ENCODE data around the gene RTEL1.
A peak's percentile ranks its signal among the peaks of the same experiment; 100 is the strongest.
"Not testable (repeated sequence)": the region's sequence is repeated elsewhere in the genome, so short reads cannot be mapped to it uniquely, and the experiment has no call there.

The RTEL1 gene

DNA sequence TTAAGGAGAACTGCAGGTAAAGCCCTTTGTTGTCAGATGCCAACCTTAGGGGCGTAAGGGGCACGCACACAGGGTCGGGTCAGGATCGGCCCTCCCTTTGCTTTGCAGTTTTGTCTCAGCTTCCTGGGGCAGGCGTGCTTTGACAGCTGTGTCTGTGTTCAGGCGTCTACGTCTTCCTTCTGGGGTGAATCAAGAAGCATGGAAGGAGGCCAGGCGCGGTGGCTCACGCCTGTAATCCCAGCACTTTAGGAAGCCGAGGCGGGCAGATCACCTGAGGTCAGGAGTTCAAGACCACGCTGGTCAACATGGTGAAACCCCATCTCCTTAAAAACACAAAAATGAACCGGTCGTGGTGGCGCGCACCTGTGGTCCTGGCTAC is 51.0 kb downstream of the RTEL1 start:
- no peak for TF ChIP-seq CTCF (IDR thresholded peaks at IDR 0.05; ENCODE audit: low read depth, low read length)
- peak overlapping the region; percentile 77 for H3K4me3 ChIP-seq (ENCODE audit: low read depth, low read length)
- no peak for DNase-seq
- no peaks in the 10 kb centered on the region; the same call in 1 of the 2 replicates for H3K4me1 ChIP-seq
- H3K27me3 ChIP-seq, result no peaks in the 10 kb centered on the region
- no peaks in the 10 kb centered on the region for H3K9me3 ChIP-seq
- H3K36me3 ChIP-seq, result peaks cover 61% of the 10 kb centered on the region

- no peak for DNase-seq
- Histone ChIP-seq H3K4me3 (ENCODE audit: low read depth, low read length) (no peak overlapping the region), H3K9me3 (no peaks in the 10 kb centered on the region; the same call in 1 of the 2 replicates), H3K4me1 (no peaks in the 10 kb centered on the region; the same call in 1 of the 2 replicates), H3K27me3 (no peaks in the 10 kb centered on the region), H3K36me3 (peaks cover 53% of the 10 kb centered on the region)
- no peak for TF ChIP-seq CTCF (IDR thresholded peaks at IDR 0.05; ENCODE audit: low read depth, low read length)
Observed at GRCh38 chr20:63711085-63711645, 53.1 kb downstream of the RTEL1 start.

DNA sequence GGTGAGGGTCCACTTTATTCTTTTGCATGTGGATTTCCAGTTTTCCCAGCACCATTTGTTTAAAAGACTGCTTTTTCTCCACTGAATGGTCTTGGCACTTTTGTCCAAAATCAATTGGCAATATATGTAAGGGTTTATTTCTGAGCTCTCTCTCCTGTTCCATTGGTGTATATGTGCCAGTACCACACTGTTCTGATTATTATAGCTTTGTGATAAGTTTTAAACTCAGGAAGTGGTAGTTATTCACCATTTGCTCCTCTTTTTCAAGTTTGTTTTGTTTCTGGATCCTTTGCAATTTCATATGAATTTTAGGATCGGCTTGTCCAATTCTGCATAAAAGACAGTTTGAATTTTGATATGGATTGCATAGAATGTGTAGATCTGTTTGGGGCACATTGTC is 54.1 kb downstream of the RTEL1 start:
- TF ChIP-seq CTCF (IDR thresholded peaks at IDR 0.05; ENCODE audit: low read depth, low read length), result no peak
- no peak overlapping the region for H3K4me3 ChIP-seq (ENCODE audit: low read depth, low read length)
- DNase-seq, result no peak
- H3K9me3 ChIP-seq, result no peaks in the 10 kb centered on the region; the same call in 1 of the 2 replicates
- peaks cover 46% of the 10 kb centered on the region for H3K36me3 ChIP-seq
- no peaks in the 10 kb centered on the region for H3K4me1 ChIP-seq
- H3K27me3 ChIP-seq, result no peaks in the 10 kb centered on the region

DNA sequence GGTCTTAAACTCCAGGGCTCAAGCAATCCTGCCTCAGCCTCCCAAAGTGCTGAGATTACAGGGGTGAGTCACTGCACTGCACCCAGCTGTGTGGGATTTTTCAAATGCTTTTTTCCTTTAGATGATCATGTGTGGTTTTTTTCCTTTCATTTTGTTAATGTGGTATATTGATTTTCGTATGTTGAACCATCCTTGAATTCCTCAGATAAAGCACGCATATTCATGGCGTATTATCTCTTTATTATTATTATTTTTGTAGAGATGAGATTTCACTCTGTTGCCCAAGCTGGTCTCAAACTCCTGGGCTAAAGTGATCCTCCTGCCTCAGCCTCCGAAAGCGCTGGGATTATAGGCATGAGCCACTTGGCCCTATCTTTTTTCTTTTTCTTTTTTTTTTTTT is 56.7 kb downstream of the RTEL1 start:
- Histone ChIP-seq H3K4me3 (ENCODE audit: low read depth, low read length) (no peak overlapping the region), H3K36me3 (peaks cover 57% of the 10 kb centered on the region), H3K27me3 (no peaks in the 10 kb centered on the region), H3K4me1 (no peaks in the 10 kb centered on the region), H3K9me3 (no peaks in the 10 kb centered on the region; the same call in 1 of the 2 replicates)
- no peak for DNase-seq
- TF ChIP-seq CTCF (IDR thresholded peaks at IDR 0.05; ENCODE audit: low read depth, low read length), result no peak

DNA sequence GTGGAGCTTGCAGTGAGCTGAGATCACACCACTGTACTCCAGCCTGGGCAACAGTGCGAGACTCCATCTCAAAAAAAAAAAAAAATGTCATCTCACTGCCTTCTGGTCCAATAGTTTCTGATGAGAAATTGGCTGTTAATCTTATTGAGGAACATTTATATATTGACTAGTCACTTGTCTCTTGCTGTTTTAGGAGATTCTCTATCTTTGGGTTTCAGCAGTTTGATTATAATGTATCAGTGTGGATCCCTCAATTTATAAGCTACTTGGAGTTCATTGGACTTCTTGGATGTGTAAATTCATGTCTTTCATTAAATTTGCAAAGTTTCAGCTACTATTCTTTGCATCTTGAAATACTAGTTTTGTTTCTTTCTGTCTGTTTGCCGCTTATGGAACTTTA is 60.9 kb downstream of the RTEL1 start:
- H3K9me3 ChIP-seq, result no peaks in the 10 kb centered on the region; the same call in 1 of the 2 replicates
- H3K36me3 ChIP-seq, result peaks cover 43% of the 10 kb centered on the region
- no peak for DNase-seq
- no peaks in the 10 kb centered on the region for H3K27me3 ChIP-seq
- H3K4me3 ChIP-seq (ENCODE audit: low read depth, low read length), result no peak overlapping the region
- no peaks in the 10 kb centered on the region for H3K4me1 ChIP-seq
- no peak for TF ChIP-seq CTCF (IDR thresholded peaks at IDR 0.05; ENCODE audit: low read depth, low read length)

GRCh38 chr20:63722967-63723622 is 65.0 kb downstream of the RTEL1 start:
- not testable (repeated sequence) for H3K4me3 ChIP-seq (ENCODE audit: low read depth, low read length); H3K9me3 ChIP-seq

GRCh38 chr20:63730189-63730733 is 72.1 kb downstream of the RTEL1 start:
- not testable (repeated sequence) for H3K4me3 ChIP-seq (ENCODE audit: low read depth, low read length); DNase-seq; H3K4me1 ChIP-seq; H3K27me3 ChIP-seq; H3K9me3 ChIP-seq
- H3K36me3 ChIP-seq, result peaks cover 29% of the 10 kb centered on the region

More at GRCh38 chr20:63722967-63723622, 65.0 kb downstream of the RTEL1 start:
- not testable (repeated sequence) for H3K4me1 ChIP-seq, H3K27me3 ChIP-seq, DNase-seq
- peaks cover 27% of the 10 kb centered on the region for H3K36me3 ChIP-seq
